IPS-15b (cell line): ENCODE data around the gene PNMA8C.
A peak's percentile ranks its signal among the peaks of the same experiment; 100 is the strongest.
"Not testable (repeated sequence)": the region's sequence is repeated elsewhere in the genome, so short reads cannot be mapped to it uniquely, and the experiment has no call there.

Experiments used
- H3K27me3 ChIP-seq: one replicate; pipeline ENCODE4 v1.6.1; 2013; ENCODE audit warnings: low read length; ENCODE audit not compliant: control insufficient read depth, insufficient read depth
- H3K36me3 ChIP-seq: one replicate; pipeline ENCODE4 v1.6.1; 2013; ENCODE audit warnings: low read length; ENCODE audit not compliant: control insufficient read depth, insufficient read depth
- H3K4me1 ChIP-seq: one replicate; pipeline ENCODE4 v1.6.1; 2013; ENCODE audit warnings: mild to moderate bottlenecking, low read length; ENCODE audit not compliant: control insufficient read depth, insufficient read depth
- H3K4me3 ChIP-seq: one replicate; pipeline ENCODE4 v1.5.1; 2013; ENCODE audit warnings: low read depth, low read length
- H3K9ac ChIP-seq: one replicate; pipeline ENCODE4 v1.6.1; 2013; ENCODE audit warnings: low read depth, mild to moderate bottlenecking, low read length
- H3K9me3 ChIP-seq: one replicate; pipeline ENCODE4 v1.6.1; 2013; ENCODE audit warnings: mild to moderate bottlenecking, low read length; ENCODE audit not compliant: control insufficient read depth, insufficient read depth

The PNMA8C gene

GRCh38 chr19:46420056-46420455 lies 8.7 kb downstream of the PNMA8C start:
- Histone ChIP-seq H3K9me3 (no peaks in the 10 kb centered on the region), H3K27me3 (peaks cover 2% of the 10 kb centered on the region)

DNA sequence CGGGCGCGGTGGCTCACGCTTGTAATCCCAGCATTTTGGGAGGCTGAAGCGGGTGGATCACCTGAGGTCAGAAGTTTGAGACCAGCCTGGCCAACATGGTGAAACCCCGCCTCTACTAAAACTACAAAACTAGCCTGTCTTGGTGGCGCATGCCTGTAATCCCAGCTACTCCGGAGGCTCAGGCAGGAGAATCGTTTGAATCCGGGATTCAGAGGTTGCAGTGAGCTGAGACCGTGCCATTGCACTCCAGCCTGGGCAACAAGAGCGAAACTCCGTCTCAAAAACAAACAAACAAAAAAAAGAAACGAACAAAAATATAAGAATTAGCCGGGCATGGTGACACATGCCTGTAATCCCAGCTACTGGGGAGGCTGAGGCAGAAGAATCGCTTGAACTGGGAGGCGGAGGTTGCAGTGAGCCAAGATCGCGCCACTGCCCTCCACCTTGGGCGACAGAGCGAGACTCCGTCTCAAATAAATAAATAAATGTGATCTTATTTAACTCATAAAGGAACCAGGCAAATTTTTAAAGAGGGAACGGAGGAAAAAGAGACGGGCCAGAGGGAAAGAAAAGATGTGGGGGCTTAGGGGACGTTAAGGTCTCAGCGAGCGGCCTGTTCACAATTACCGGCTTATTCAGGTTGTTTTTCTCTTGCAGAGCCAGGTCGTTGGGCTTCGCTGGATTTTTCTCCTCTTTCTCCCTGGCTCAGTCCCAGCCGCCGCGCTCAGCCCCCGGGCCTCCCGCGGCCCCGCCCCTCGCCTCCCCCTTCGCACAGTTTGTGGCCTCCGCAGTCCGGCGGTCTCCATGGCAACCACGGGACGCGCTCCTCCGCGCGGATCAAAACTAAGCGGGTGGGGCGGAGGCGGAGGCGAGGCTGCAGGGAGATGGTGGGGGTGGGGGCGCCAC lies 12.7 kb downstream of the PNMA8C start:
- H3K9ac ChIP-seq, H3K9me3 ChIP-seq, H3K4me1 ChIP-seq, H3K27me3 ChIP-seq, H3K36me3 ChIP-seq: not testable (repeated sequence)
- H3K4me3 ChIP-seq, result peak overlapping the region; percentile 41

More at GRCh38 chr19:46420056-46420455, 8.7 kb downstream of the PNMA8C start:
- H3K4me1 ChIP-seq, result no peaks in the 10 kb centered on the region
- no peaks in the 10 kb centered on the region for H3K36me3 ChIP-seq
- H3K9ac ChIP-seq, result no peak overlapping the region
- no peak overlapping the region for H3K4me3 ChIP-seq

DNA sequence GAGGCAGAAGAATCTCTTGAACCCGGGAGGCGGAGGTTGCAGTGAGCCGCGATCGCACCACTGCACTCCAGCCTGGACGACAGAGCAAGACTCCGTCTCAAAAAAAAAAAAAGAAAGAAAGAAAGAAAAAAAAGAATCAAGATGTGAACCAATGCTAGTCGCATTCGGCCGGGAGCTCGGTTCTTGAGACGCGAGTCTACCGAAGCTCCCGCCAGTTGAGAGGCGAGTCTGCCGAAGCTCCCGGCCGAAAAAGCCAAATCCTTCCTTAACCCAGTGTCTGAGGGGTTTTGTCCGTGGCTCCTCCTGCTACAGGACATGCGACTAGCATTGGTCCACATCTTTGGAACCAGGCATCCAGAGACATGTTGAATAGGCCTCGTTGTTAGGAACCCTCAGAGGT lies 13.8 kb downstream of the PNMA8C start:
- H3K27me3 ChIP-seq, H3K9ac ChIP-seq, H3K36me3 ChIP-seq, H3K4me3 ChIP-seq, H3K4me1 ChIP-seq, H3K9me3 ChIP-seq: not testable (repeated sequence)

GRCh38 chr19:46413262-46414031 lies 15.3 kb downstream of the PNMA8C start, which contains the start of gene CCDC8:
TSS of gene CCDC8 (minus strand) at chr19:46413564. CDS start at chr19:46412810, 754 bp downstream.
- Histone ChIP-seq H3K4me1 (no peaks in the 10 kb centered on the region), H3K9ac (peak within 1 kb of the TSS; percentile 70), H3K9me3 (no peaks in the 10 kb centered on the region), H3K27me3 (peaks cover 5% of the 10 kb centered on the region), H3K4me3 (peak within 1 kb of the TSS; percentile 69), H3K36me3 (no peaks in the 10 kb centered on the region)

DNA sequence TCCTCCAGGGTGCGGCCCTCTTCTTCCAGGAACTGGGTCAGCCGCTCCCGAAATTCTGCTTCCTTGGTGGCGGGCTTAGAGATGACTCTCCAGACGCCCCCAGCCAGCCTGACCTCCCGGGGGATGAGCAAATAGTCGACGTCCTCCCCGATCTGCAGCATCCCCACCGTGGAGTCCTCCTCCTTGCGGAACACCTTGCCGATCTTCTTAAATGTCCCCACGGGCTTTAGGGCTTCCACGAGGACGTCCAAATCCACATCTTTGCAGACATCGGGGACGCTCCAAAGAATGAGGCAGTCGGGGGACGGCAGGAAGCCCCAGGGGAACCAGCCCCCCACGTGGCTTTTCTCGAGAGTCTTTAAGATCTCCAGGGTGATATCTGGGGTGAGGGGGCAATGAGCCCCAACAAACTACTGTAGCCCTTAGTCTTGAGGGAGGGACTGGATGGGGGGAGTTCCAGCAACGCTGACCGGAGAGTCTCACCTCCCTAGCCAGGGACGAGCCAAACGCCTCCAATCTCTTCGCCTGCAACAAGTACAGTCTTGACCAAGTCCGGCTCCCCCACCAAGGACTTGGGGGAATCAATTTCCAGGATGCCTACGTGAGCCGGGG lies 16.0 kb downstream of the PNMA8C start:
- Histone ChIP-seq H3K4me1 (peaks cover 2% of the 10 kb centered on the region), H3K36me3 (no peaks in the 10 kb centered on the region), H3K9ac (peak overlapping the region; percentile 67), H3K9me3 (no peaks in the 10 kb centered on the region), H3K27me3 (peaks cover 8% of the 10 kb centered on the region), H3K4me3 (peak overlapping the region; percentile 69)

DNA sequence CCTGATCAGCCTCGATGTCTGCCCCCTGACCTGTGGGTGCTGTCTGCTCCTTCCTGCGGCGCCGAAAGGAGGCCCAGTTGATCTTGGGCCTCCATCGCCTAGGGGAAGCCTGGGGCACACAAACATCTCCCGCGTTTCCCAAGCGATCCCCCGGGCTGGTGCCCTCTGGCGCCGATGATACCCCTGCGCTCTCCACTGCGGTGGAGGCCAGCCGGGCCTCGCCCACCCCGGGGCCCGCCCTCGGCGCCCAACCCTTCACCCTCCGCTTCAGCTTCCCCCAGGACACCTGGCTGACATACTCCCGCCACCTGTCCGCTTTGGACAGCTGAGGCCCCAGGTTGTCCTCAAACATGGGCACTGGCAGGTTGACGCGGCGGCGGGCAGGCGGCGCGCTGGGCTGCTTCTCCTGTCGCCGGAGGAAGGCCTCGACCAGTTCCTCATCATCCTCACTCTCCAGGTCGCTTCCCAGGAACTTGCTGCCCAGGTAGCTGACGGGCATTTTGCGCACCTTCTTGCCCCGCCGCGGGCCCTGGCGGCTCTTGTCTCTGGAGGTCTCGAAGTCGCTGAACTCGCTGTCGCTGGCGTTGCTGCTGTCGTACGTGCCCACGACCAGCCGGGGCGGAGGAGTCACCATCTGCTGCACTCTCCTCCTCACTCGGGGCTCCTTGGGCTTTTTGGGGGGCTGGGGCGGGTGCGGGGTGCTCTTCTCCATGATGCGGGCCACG lies 16.6 kb downstream of the PNMA8C start:
- Histone ChIP-seq H3K27me3 (peaks cover 9% of the 10 kb centered on the region), H3K9me3 (no peaks in the 10 kb centered on the region), H3K9ac (no peak overlapping the region), H3K4me3 (peak overlapping the region; percentile 69), H3K36me3 (no peaks in the 10 kb centered on the region), H3K4me1 (peaks cover 6% of the 10 kb centered on the region)

- peaks cover 9% of the 10 kb centered on the region for H3K27me3 ChIP-seq
- peaks cover 9% of the 10 kb centered on the region for H3K4me1 ChIP-seq
- H3K9me3 ChIP-seq, result no peaks in the 10 kb centered on the region
- H3K9ac ChIP-seq, result no peak overlapping the region
- H3K4me3 ChIP-seq, result peak overlapping the region; percentile 69
- no peaks in the 10 kb centered on the region for H3K36me3 ChIP-seq
These were observed 17.4 kb downstream of the PNMA8C start for GRCh38 chr19:46411088-46411924.

DNA sequence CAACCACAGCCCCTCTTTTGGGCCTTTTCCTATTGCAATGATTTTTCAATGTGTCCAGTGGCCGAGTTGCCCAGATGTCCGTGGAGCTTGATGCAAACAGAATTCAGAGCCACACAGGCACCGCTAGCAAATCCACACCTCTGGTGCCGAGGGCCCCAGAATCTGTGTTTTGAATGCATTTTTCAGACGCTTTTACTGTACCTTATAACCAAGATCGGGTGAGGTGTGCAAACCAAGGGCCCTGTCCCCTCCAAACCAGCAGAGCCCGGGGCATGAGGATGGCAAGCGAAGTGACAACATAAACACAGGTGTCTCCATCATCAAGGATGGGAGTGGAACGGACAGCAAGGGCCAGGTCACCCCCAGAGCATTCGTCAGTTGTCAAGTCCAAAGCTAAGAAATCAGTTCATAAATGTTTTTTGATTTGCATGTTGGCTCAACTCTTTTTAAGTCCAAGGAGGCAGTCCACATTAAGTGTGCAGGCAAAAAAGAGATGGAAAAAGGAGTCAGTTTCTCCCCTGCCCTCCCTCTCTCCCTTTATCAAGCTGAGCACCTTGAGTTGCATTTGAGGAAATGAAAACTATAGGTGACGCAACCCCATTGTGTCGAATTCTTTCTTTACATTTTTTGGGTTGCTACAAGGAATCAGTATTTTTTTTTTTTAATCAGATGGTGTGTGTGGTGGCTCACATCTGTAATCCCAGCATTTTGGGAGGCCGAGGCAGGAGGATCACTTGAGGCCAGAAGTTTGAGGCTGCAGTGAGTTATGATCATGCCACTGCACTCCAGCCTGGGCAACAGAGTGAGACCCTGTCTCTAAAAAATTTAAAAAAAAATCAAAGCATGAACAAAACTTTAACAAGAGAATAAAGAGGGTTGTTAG lies 18.3 kb downstream of the PNMA8C start:
- peaks cover 13% of the 10 kb centered on the region for H3K27me3 ChIP-seq
- no peak overlapping the region for H3K4me3 ChIP-seq

DNA sequence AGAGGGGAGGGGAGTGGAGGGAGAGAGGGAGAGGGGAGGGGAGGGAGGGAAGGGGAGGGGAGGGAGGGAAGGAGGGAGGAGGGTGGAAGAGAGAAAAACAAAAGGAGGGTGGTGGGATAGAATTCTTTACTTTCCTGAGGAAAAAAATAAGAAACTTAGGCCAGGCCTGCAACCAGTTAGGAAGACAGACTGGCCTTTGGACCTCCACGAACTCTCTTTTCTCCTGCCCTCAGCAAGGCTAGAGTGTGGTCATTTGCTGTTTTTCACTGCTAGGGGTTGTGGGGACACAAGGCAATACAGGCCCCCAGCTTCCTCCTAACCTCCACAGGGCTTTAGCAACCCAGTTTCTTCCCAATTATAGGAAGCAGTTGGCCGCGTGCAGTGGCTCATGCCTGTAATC lies 19.5 kb downstream of the PNMA8C start:
- Histone ChIP-seq H3K36me3 (no peaks in the 10 kb centered on the region), H3K27me3 (peaks cover 11% of the 10 kb centered on the region), H3K4me3 (no peak overlapping the region), H3K4me1 (peaks cover 9% of the 10 kb centered on the region), H3K9ac (no peak overlapping the region), H3K9me3 (no peaks in the 10 kb centered on the region)

More for the DNA sequence above, 18.3 kb downstream of the PNMA8C start:
- H3K9me3 ChIP-seq, result no peaks in the 10 kb centered on the region
- H3K9ac ChIP-seq, result no peak overlapping the region
- peaks cover 9% of the 10 kb centered on the region for H3K4me1 ChIP-seq
- no peaks in the 10 kb centered on the region for H3K36me3 ChIP-seq

DNA sequence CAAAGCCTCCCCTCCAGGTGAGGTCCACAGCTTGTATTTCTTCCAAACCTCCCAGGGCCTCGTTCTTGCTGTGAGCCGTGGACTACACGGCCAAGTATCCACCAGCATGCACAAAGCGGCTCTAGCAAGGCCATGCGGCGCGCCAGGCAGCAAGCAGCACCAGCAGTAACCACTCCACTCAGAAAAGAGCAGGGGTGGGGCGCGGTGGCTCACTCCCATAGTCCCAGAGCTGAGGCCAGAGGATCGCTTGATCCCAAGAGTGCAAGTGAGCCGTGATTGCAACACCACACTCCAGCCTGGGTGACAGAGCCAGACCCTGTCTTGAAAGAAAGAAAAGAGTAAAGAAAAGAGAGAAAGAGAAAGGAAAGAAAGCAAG lies 20.1 kb downstream of the PNMA8C start:
- no peaks in the 10 kb centered on the region for H3K9me3 ChIP-seq
- peak overlapping the region; percentile 68 for H3K4me3 ChIP-seq
- H3K9ac ChIP-seq, result peak overlapping the region; percentile 76
- H3K4me1 ChIP-seq, result peaks cover 9% of the 10 kb centered on the region
- H3K27me3 ChIP-seq, result peaks cover 11% of the 10 kb centered on the region
- no peaks in the 10 kb centered on the region for H3K36me3 ChIP-seq
